Ectodermal cell (in vitro differentiated cells): ENCODE results near the gene TRERF1.

Source experiments
- H3K27ac ChIP-seq: 2 replicates; pipeline ENCODE4 v1.7.0; 2013; ENCODE audit warnings: mild to moderate bottlenecking, low read depth, low read length; ENCODE audit not compliant: insufficient read depth, poor library complexity, severe bottlenecking
- H3K27me3 ChIP-seq: 2 replicates; pipeline ENCODE4 v1.7.0; 2013; ENCODE audit warnings: mild to moderate bottlenecking, low read length; ENCODE audit not compliant: insufficient read depth, control insufficient read depth, poor library complexity, severe bottlenecking
- H3K36me3 ChIP-seq: one replicate; pipeline ENCODE4 v1.7.0; 2013; ENCODE audit warnings: low read length; ENCODE audit not compliant: control insufficient read depth, insufficient read depth
- H3K4me1 ChIP-seq: one replicate; pipeline ENCODE4 v1.7.0; 2013; ENCODE audit warnings: low read length; ENCODE audit not compliant: control insufficient read depth, insufficient read depth
- H3K4me3 ChIP-seq: 2 replicates; pipeline ENCODE4 v1.7.0; 2013; ENCODE audit warnings: low read depth, low read length, control low read depth; ENCODE audit not compliant: insufficient read depth
- H3K9me3 ChIP-seq: 2 replicates; pipeline ENCODE4 v1.7.0; 2013; ENCODE audit warnings: mild to moderate bottlenecking, low read length, moderate library complexity; ENCODE audit not compliant: control insufficient read depth
- WGBS, 2 experiments: methylation state at CpG; one replicate each; pipeline ENCODE4 v1.1.7; 2013; ENCODE audit warnings: missing lambda C conversion rate in 2 of 2; 5-methylcytosine and 5-hydroxymethylcytosine counted together

Gene TRERF1

DNA sequence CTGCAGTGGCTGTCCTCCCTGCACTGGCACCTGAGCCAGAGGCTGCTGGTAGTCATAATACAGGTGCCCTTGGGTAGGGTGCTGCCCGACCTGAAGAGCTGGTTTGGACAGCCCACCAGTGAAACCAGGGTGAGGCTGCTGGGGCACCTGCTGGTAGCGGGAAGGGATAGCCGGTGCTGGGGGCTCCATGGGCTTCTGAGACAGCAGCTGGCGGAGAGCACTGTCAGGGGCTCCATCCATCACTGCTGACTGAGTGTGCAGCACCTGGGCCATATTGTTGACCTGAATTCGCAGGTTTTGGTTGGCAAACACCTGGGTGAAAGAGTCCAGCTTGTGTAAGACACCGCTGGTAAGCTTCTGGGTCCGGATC, 182.9 kb downstream of the TRERF1 start:
- Histone ChIP-seq H3K27ac (no peak overlapping the region), H3K27me3 (no peaks in the 10 kb centered on the region), H3K9me3 (no peaks in the 10 kb centered on the region), H3K36me3 (peaks cover 13% of the 10 kb centered on the region), H3K4me1 (no peaks in the 10 kb centered on the region), H3K4me3 (no peak overlapping the region)
- 94 to 96% methylated on average over 7 of the region's 7 CpGs for WGBS, 2 experiments

DNA sequence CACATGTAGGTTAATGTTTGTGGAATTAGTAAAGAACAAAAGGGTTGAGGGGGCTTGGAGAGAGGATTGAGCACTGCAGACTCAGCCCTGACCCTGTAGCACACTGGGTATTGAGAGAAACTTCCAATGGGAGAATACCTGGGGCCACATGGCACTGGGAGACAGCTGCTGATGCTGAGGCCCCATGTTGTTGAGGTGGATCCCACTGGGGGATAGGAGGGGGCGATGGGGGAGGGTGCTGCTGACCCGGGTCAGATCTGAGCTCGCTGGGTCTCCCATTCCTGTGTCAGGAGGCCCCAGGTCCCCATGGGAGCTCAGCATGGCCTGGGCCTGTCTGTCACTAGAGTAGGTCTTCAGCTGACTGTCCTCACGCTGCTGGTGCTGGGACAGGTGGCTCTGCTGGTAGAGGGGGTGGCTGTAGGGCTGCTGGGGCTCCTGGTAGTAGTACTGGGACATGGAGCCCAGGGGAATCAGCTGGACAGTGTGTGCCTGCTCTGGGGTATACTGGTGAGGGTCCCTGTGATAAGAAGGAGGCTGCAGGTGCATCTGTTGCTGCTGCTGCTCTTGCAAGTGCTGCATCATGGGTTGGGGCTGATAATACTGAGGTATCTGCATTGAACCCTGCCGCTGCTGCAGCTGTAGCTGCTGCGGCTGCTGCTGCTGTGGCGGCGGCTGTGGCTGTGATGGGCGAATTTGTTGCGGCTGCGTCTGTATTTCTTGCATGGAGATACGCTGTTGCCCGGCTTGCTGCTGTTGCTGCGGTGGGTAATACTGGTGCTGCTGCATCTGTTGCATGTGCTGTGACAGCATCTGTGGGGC, 183.5 kb downstream of the TRERF1 start:
- Histone ChIP-seq H3K36me3 (peaks cover 13% of the 10 kb centered on the region), H3K27ac (no peak overlapping the region), H3K4me1 (peaks cover 5% of the 10 kb centered on the region), H3K9me3 (no peaks in the 10 kb centered on the region), H3K4me3 (no peak overlapping the region), H3K27me3 (no peaks in the 10 kb centered on the region)
- WGBS, 2 experiments, result 91 to 95% methylated on average over 14 of the region's 14 CpGs

DNA sequence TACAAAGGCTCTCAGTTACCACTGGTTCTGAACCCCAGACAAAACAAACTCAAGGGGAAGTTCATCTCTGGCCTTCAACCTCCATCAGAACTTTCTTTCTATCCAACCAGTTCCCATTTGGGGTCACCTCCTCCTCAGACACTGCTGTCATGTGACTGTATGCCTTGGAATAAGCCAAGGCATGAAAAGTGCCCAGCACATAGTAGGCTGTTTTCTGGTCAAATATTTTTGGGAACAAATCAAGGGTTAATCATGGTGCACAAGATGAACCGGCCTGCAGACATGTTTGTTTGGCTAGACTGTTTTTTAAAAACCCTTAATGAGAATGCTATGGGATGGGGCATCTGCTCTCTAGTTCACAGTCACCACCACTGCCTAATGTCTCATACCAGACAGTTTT, 185.2 kb downstream of the TRERF1 start:
- no peaks in the 10 kb centered on the region for H3K9me3 ChIP-seq
- H3K27me3 ChIP-seq, result no peaks in the 10 kb centered on the region
- WGBS, 2 experiments, result 95 to 96% methylated on average over 1 of the region's 1 CpG
- no peak overlapping the region for H3K27ac ChIP-seq
- no peak overlapping the region for H3K4me3 ChIP-seq
- H3K4me1 ChIP-seq, result peaks cover 6% of the 10 kb centered on the region
- peaks cover 13% of the 10 kb centered on the region for H3K36me3 ChIP-seq

DNA sequence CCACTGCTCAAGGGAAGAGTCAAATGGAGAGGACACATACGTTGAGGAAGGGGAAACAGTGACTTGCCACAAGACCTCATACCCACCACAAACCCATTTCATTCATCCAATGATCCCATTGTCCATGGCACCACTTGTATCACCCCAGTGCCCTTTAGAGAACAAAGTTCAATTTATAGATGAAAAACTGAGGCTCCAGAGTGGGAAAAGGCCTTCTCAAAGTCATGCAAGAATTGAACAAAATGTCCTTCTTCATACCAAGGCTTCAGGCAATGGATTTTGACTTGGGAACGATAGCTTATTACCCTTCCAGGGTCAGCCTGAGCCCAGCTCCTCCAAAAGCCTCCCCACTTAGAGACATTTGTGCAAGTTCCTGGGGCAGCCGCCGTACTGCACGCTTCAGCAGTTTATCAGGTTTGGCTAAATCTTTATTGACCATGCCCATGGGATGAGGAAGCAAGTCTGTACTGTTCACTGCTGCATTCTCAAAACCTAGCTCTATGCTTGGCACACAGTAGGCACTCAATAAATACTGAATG, 186.8 kb downstream of the TRERF1 start:
- Histone ChIP-seq H3K27ac (no peak overlapping the region), H3K36me3 (peaks cover 13% of the 10 kb centered on the region), H3K4me1 (peaks cover 6% of the 10 kb centered on the region), H3K9me3 (no peaks in the 10 kb centered on the region), H3K4me3 (no peak overlapping the region), H3K27me3 (no peaks in the 10 kb centered on the region)
- 95 to 96% methylated on average over 5 of the region's 5 CpGs for WGBS, 2 experiments

DNA sequence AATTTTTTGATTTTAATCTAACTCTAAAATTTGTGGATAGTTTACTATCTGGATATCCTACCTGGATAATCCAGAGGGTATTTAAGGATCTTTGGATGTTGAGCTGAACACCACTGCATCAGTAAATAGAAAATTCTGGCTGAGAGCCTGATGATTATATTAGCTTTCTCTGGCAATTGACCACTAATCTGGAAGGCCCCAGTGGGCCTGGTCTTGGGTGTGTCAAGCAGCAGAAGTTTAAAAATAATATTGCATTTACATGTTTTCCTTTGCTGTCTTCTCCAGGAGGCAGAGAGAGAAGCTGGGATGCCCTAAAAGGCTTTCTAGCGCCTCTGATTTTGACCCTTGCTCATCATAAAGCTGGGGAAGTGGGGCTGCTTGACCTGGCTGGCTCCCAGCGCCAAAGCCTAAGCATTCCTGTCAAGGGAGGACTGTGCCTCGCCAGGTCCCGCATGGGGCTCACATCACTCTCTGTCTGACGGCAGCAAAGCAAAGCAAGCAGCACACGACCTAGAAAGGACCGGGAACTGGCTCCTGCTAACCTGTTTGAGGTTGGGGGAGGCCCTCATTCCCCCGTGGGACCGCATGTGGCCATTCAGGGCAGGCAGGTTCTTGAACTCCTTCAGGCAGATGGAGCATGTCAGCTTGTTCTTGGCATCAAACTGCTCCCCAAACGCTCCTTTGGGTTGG, 187.4 kb downstream of the TRERF1 start:
- 86 to 87% methylated on average over 10 of the region's 10 CpGs for WGBS, 2 experiments
- Histone ChIP-seq H3K36me3 (peaks cover 12% of the 10 kb centered on the region), H3K27ac (no peak overlapping the region), H3K4me1 (peaks cover 6% of the 10 kb centered on the region), H3K27me3 (no peaks in the 10 kb centered on the region), H3K9me3 (no peaks in the 10 kb centered on the region), H3K4me3 (no peak overlapping the region)

DNA sequence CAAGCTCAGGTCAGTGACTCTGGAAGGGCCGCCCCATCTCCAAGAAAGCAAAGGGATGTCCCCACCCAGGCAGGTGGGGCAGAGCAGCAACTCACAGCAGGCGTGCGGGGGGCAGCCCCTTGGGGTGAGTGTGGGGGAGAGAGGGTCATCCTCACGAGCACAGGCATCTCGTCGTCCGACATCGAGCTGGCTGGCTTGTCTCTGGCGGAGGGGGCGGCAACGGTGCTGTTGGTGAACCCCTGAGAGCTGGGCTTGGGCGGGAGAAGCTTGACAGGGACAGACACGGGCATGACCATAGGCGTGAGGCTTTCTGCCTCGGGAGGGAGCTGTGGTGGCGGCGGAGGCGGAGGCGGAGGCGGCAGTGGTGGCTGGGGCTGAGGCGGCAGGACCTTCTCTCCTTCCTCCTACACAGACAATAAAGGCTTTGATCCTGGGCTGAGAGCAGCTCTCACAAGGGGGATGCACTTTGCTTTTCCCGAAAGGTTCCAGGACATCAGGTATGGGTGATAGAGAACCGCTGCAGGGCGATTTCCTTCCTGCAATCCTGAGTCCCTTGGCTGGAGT, 188.5 kb downstream of the TRERF1 start:
- Histone ChIP-seq H3K4me1 (peaks cover 6% of the 10 kb centered on the region), H3K4me3 (no peak overlapping the region), H3K36me3 (peaks cover 4% of the 10 kb centered on the region), H3K27me3 (no peaks in the 10 kb centered on the region), H3K27ac (no peak overlapping the region), H3K9me3 (no peaks in the 10 kb centered on the region)
- 60 to 62% methylated on average over 24 of the region's 24 CpGs for WGBS, 2 experiments

DNA sequence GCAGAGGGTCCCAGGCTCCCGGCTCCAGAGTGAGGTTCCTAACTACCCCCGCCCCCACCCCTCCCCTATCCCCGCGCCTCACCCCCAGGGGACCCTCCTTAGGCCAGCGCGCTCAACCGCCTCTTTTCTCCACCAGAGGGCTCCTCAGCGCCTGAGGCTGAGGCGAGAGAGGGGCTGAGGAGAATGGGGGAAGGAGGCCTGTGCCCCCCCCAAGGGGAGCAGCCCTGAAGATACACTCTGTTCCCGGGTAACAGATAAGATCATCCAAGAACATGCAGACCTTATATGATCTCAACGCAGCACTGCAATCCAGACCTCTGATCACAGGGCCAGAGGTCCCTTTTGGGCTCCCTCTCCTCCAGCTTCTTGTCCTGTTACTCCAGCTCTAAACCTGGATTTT, 190.8 kb downstream of the TRERF1 start:
- Histone ChIP-seq H3K4me3 (no peak overlapping the region), H3K27ac (no peak overlapping the region), H3K4me1 (peaks cover 6% of the 10 kb centered on the region), H3K9me3 (no peaks in the 10 kb centered on the region), H3K36me3 (peaks cover 14% of the 10 kb centered on the region), H3K27me3 (no peaks in the 10 kb centered on the region)
- 47 to 62% methylated on average over 7 to 8 of the region's 11 CpGs for WGBS, 2 experiments

DNA sequence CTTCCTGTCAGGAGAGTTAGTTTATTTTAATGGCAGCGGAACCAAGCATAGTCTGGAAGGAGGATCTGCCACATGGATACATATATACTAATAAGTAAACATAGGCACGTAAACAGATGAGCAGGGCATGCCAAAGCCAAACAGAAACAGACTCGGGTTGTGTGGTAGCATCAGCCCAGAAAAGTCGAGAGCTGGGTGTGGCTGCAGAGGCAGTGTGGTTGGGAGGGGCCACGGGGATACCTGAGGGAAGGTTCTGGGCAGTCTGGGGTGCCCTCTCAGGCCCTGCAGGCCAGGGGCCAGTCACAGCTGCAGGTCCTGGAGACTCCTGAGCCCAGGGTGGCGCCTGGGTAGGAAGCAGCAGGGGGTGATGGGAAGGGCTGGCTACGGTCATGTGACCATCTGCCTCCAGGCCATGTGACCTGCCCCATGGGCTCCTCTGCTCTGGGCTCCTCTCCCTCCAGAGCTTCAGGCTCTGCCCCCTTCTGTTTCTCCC, 191.3 kb downstream of the TRERF1 start:
- Histone ChIP-seq H3K27ac (no peak overlapping the region), H3K4me3 (no peak overlapping the region), H3K9me3 (no peaks in the 10 kb centered on the region), H3K27me3 (no peaks in the 10 kb centered on the region), H3K4me1 (peaks cover 6% of the 10 kb centered on the region), H3K36me3 (peaks cover 14% of the 10 kb centered on the region)
- WGBS, 2 experiments, result 91 to 92% methylated on average over 7 of the region's 7 CpGs

DNA sequence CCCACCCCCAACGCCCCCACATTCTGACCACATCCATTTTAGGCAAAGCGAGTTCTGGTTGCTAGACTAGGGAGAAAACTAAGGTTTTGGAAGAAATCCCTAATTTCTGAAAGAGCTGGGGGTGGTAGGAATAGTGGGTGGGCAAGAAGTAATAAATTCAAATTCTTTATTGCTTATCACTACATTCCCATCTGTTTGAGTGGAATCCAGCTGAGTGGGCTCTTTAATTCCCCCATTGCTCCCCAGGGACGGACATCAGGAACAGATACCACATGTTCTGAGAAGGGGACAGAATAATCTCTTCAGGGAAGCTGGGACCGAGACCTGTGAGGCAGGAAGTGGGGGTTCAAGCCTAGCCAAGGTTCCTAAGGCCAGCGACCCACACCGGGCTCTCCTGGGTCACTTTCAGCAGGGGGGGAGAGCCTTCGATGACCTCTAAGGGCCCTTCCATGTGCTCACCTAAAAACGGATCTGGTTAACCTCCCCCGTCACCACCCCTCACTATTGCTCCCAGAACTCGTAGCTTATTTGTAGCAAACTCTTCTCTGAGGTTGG, 191.8 kb downstream of the TRERF1 start:
- Histone ChIP-seq H3K4me1 (peaks cover 6% of the 10 kb centered on the region), H3K27ac (no peak overlapping the region), H3K4me3 (no peak overlapping the region), H3K36me3 (peaks cover 14% of the 10 kb centered on the region), H3K27me3 (no peaks in the 10 kb centered on the region), H3K9me3 (no peaks in the 10 kb centered on the region)
- 87 to 92% methylated on average over 9 of the region's 10 CpGs for WGBS, 2 experiments

DNA sequence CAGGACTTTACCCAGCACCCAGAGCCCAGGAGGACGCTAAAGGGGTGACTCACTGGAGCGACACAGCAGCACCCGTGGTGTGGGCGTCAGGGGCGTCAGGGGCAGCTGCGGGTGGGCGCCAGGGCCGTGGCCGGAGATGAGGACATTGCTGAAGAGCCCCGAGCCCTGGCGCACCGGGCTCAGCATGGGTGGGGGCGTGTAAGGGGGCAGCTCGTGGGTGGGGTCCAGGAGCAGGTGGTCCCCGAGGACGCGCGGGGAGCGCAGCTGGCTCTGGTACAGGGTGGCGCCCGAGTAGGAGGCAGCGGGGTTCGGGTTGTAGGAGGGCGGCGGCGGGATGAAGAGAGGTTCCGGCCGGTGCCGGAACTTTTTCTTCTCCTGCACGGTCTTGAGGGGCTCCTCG, 192.4 kb downstream of the TRERF1 start:
- Histone ChIP-seq H3K27me3 (no peaks in the 10 kb centered on the region), H3K36me3 (peaks cover 18% of the 10 kb centered on the region), H3K4me1 (peaks cover 6% of the 10 kb centered on the region), H3K4me3 (no peak overlapping the region), H3K9me3 (no peaks in the 10 kb centered on the region), H3K27ac (no peak overlapping the region)
- WGBS, 2 experiments, result 95 to 96% methylated on average over 31 of the region's 31 CpGs
